ENCODE results near the gene ITIH3. TPM values are rescaled to one million over a fixed set of nuclear protein-coding genes. Genes with fewer than 3 reads are reported as not detected.

The ITIH3 gene
- total RNA-seq, 5 donors from 2014 or later (not counting 1 experiment from before 2014, with no cell fraction given) = 0.23 to 0.88 (median 0.76) TPM; not detected in 2

GRCh38 chr3:52810923-52811322 is 16.3 kb downstream of the ITIH3 start:
- no peaks in the 10 kb centered on the region for H3K9me3 ChIP-seq
- H3K4me3 Mint-ChIP-seq = no peak overlapping the region
- CTCF ChIA-PET = interaction anchor here in 1 of 2 donors (0.6 kb wide), 1 partner anchor 1006 kb away, joined by 3 read pairs; no protein-coding TSS in a partner anchor
- H3K4me1 Mint-ChIP-seq = peaks cover 4 to 12% (median 8%) of the 10 kb centered on the region in 3 donors
- H3K27me3 ChIP-seq (replicated peaks in 1 of 2; ENCODE audit: control insufficient read depth in 2 of 2, extremely low read depth in 1 of 2, insufficient read depth in 2 of 2, low read length in 1 of 2) = peaks cover 0 to 3% of the 10 kb centered on the region in 2 experiments
- no peaks in the 10 kb centered on the region for H3K9me3 Mint-ChIP-seq
- H3K27ac ChIP-seq (ENCODE audit: low read length) = no peak overlapping the region
- POLR2A ChIA-PET = interaction anchor here in 1 of 2 donors (0.6 kb wide), 1 partner anchor 102 kb away, joined by 6 read pairs; no protein-coding TSS in a partner anchor
- DNase-seq (no peak), ATAC-seq (replicated peaks in 1 of 4) (no peak)
- no peak overlapping the region for H3K4me3 ChIP-seq (ENCODE audit: control insufficient read depth in 1 of 2, extremely low read depth in 1 of 2, low read length in 1 of 2)
- no peak overlapping the region for H3K27ac Mint-ChIP-seq
- H3K27me3 Mint-ChIP-seq = no peaks in the 10 kb centered on the region
- 86% methylated on average over 6 of the region's 11 CpGs for WGBS (ENCODE audit: insufficient coverage)
- no peaks in the 10 kb centered on the region for H3K36me3 Mint-ChIP-seq
- no peaks in the 10 kb centered on the region for H3K36me3 ChIP-seq (ENCODE audit: control insufficient read depth in 2 of 2, extremely low read depth in 1 of 2, insufficient read depth in 1 of 2, low read length in 1 of 2)
- H3K4me1 ChIP-seq (ENCODE audit: control insufficient read depth in 1 of 2, extremely low read depth in 1 of 2, insufficient read depth in 2 of 2, low read length in 2 of 2) = no peaks in the 10 kb centered on the region

GRCh38 chr3:52811452-52812011 is 16.9 kb downstream of the ITIH3 start:
- DNase-seq (no peak), ATAC-seq (replicated peaks in 1 of 4) (no peak)
- no peaks in the 10 kb centered on the region for H3K9me3 ChIP-seq
- ChIA-PET POLR2A (interaction anchor here in 1 of 2 donors (0.6 kb wide), 1 partner anchor 103 kb away, joined by 6 read pairs; no protein-coding TSS in a partner anchor), CTCF (interaction anchor here in 1 of 2 donors (0.8 kb wide), 1 partner anchor 13 kb away, joined by 4 read pairs; no protein-coding TSS in a partner anchor)
- H3K27me3 Mint-ChIP-seq = no peaks in the 10 kb centered on the region
- no peaks in the 10 kb centered on the region for H3K36me3 Mint-ChIP-seq
- no peak overlapping the region for H3K27ac ChIP-seq (ENCODE audit: low read length)
- no peaks in the 10 kb centered on the region for H3K4me1 ChIP-seq (ENCODE audit: control insufficient read depth in 1 of 2, extremely low read depth in 1 of 2, insufficient read depth in 2 of 2, low read length in 2 of 2)
- H3K36me3 ChIP-seq (ENCODE audit: control insufficient read depth in 2 of 2, extremely low read depth in 1 of 2, insufficient read depth in 1 of 2, low read length in 1 of 2) = no peaks in the 10 kb centered on the region
- no peak overlapping the region for H3K27ac Mint-ChIP-seq
- peaks cover 0 to 3% of the 10 kb centered on the region in 2 experiments for H3K27me3 ChIP-seq (replicated peaks in 1 of 2; ENCODE audit: control insufficient read depth in 2 of 2, extremely low read depth in 1 of 2, insufficient read depth in 2 of 2, low read length in 1 of 2)
- peaks cover 4 to 12% (median 8%) of the 10 kb centered on the region in 3 donors for H3K4me1 Mint-ChIP-seq
- H3K4me3 ChIP-seq (ENCODE audit: control insufficient read depth in 1 of 2, extremely low read depth in 1 of 2, low read length in 1 of 2) = no peak overlapping the region
- H3K4me3 Mint-ChIP-seq = no peak overlapping the region
- WGBS (ENCODE audit: insufficient coverage) = 79% methylated on average over 7 of the region's 7 CpGs
- no peaks in the 10 kb centered on the region for H3K9me3 Mint-ChIP-seq

GRCh38 chr3:52813810-52814209 is 19.2 kb downstream of the ITIH3 start:
- Mint-ChIP-seq H3K4me1 (peaks cover 4 to 12% (median 8%) of the 10 kb centered on the region in 3 donors), H3K9me3 (no peaks in the 10 kb centered on the region), H3K27ac (no peak overlapping the region), H3K4me3 (no peak overlapping the region), H3K27me3 (no peaks in the 10 kb centered on the region), H3K36me3 (no peaks in the 10 kb centered on the region)
- no peak overlapping the region for H3K4me3 ChIP-seq (ENCODE audit: control insufficient read depth in 1 of 2, extremely low read depth in 1 of 2, low read length in 1 of 2)
- H3K4me1 ChIP-seq (ENCODE audit: control insufficient read depth in 1 of 2, extremely low read depth in 1 of 2, insufficient read depth in 2 of 2, low read length in 2 of 2) = no peaks in the 10 kb centered on the region
- H3K27me3 ChIP-seq (replicated peaks in 1 of 2; ENCODE audit: control insufficient read depth in 2 of 2, extremely low read depth in 1 of 2, insufficient read depth in 2 of 2, low read length in 1 of 2) = no peaks in the 10 kb centered on the region
- no peaks in the 10 kb centered on the region for H3K36me3 ChIP-seq (ENCODE audit: control insufficient read depth in 2 of 2, extremely low read depth in 1 of 2, insufficient read depth in 1 of 2, low read length in 1 of 2)
- H3K9me3 ChIP-seq = no peaks in the 10 kb centered on the region
- WGBS (ENCODE audit: insufficient coverage) = 100% methylated on average over 7 of the region's 8 CpGs
- ChIA-PET POLR2A (no interaction called here), CTCF (no interaction called here)
- no peak overlapping the region for H3K27ac ChIP-seq (ENCODE audit: low read length)
- ATAC-seq (replicated peaks in 1 of 4) (no peak), DNase-seq (no peak)

DNA sequence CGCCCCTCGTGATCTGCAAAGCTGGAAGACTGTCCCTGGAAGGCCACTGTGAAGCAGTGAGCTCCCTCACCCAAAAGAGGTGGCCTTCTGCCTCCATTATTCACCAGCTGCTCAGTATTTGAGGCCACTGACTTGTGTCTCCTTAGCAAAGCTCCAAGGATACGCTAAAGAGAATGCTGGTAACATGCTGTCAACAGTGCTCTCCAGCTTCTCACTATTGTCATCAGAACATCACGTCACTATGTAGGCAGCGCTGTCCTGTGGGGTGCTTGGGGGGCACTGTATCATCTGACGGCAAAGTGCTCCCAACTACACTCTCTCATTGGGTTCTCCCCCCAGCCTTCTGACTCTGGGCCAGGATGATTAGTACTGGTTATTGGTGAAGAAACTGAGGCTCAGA is 21.6 kb downstream of the ITIH3 start:
- Histone ChIP-seq H3K36me3 (ENCODE audit: control insufficient read depth in 2 of 2, extremely low read depth in 1 of 2, insufficient read depth in 1 of 2, low read length in 1 of 2) (no peaks in the 10 kb centered on the region), H3K9me3 (no peaks in the 10 kb centered on the region), H3K27me3 (replicated peaks in 1 of 2; ENCODE audit: control insufficient read depth in 2 of 2, extremely low read depth in 1 of 2, insufficient read depth in 2 of 2, low read length in 1 of 2) (no peaks in the 10 kb centered on the region), H3K4me3 (ENCODE audit: control insufficient read depth in 1 of 2, extremely low read depth in 1 of 2, low read length in 1 of 2) (no peak overlapping the region), H3K4me1 (ENCODE audit: control insufficient read depth in 1 of 2, extremely low read depth in 1 of 2, insufficient read depth in 2 of 2, low read length in 2 of 2) (no peaks in the 10 kb centered on the region), H3K27ac (ENCODE audit: low read length) (no peak overlapping the region)
- H3K27ac Mint-ChIP-seq = no peak overlapping the region
- POLR2A ChIA-PET = no interaction called here
- 54% methylated on average over 2 of the region's 6 CpGs for WGBS (ENCODE audit: insufficient coverage)
- DNase-seq (no peak), ATAC-seq (replicated peaks in 1 of 4) (no peak)
- CTCF ChIA-PET = no interaction called here
- no peaks in the 10 kb centered on the region for H3K27me3 Mint-ChIP-seq
- H3K9me3 Mint-ChIP-seq = no peaks in the 10 kb centered on the region
- H3K4me1 Mint-ChIP-seq = no peaks in the 10 kb centered on the region
- no peak overlapping the region for H3K4me3 Mint-ChIP-seq
- no peaks in the 10 kb centered on the region for H3K36me3 Mint-ChIP-seq

- POLR2A ChIA-PET = no interaction called here
Measured at GRCh38 chr3:52816654-52817053, 22.1 kb downstream of the ITIH3 start.

GRCh38 chr3:52817221-52817620 is 22.6 kb downstream of the ITIH3 start:
- Histone ChIP-seq H3K27ac (ENCODE audit: low read length) (no peak overlapping the region), H3K27me3 (replicated peaks in 1 of 2; ENCODE audit: control insufficient read depth in 2 of 2, extremely low read depth in 1 of 2, insufficient read depth in 2 of 2, low read length in 1 of 2) (no peaks in the 10 kb centered on the region), H3K36me3 (ENCODE audit: control insufficient read depth in 2 of 2, extremely low read depth in 1 of 2, insufficient read depth in 1 of 2, low read length in 1 of 2) (no peaks in the 10 kb centered on the region), H3K9me3 (no peaks in the 10 kb centered on the region), H3K4me1 (ENCODE audit: control insufficient read depth in 1 of 2, extremely low read depth in 1 of 2, insufficient read depth in 2 of 2, low read length in 2 of 2) (no peaks in the 10 kb centered on the region), H3K4me3 (ENCODE audit: control insufficient read depth in 1 of 2, extremely low read depth in 1 of 2, low read length in 1 of 2) (no peak overlapping the region)
- 98% methylated on average over 7 of the region's 10 CpGs for WGBS (ENCODE audit: insufficient coverage)
- no peaks in the 10 kb centered on the region for H3K4me1 Mint-ChIP-seq
- ATAC-seq (replicated peaks in 1 of 4) (no peak), DNase-seq (no peak)
- ChIA-PET CTCF (no interaction called here), POLR2A (no interaction called here)
- no peak overlapping the region for H3K27ac Mint-ChIP-seq
- H3K36me3 Mint-ChIP-seq = no peaks in the 10 kb centered on the region
- no peaks in the 10 kb centered on the region for H3K9me3 Mint-ChIP-seq
- no peaks in the 10 kb centered on the region for H3K27me3 Mint-ChIP-seq
- H3K4me3 Mint-ChIP-seq = no peak overlapping the region

More at GRCh38 chr3:52816654-52817053, 22.1 kb downstream of the ITIH3 start:
- H3K4me3 Mint-ChIP-seq = no peak overlapping the region
- Histone ChIP-seq H3K27ac (ENCODE audit: low read length) (no peak overlapping the region), H3K27me3 (replicated peaks in 1 of 2; ENCODE audit: control insufficient read depth in 2 of 2, extremely low read depth in 1 of 2, insufficient read depth in 2 of 2, low read length in 1 of 2) (no peaks in the 10 kb centered on the region), H3K4me1 (ENCODE audit: control insufficient read depth in 1 of 2, extremely low read depth in 1 of 2, insufficient read depth in 2 of 2, low read length in 2 of 2) (no peaks in the 10 kb centered on the region), H3K36me3 (ENCODE audit: control insufficient read depth in 2 of 2, extremely low read depth in 1 of 2, insufficient read depth in 1 of 2, low read length in 1 of 2) (no peaks in the 10 kb centered on the region), H3K4me3 (ENCODE audit: control insufficient read depth in 1 of 2, extremely low read depth in 1 of 2, low read length in 1 of 2) (no peak overlapping the region), H3K9me3 (no peaks in the 10 kb centered on the region)
- H3K27me3 Mint-ChIP-seq = no peaks in the 10 kb centered on the region
- WGBS (ENCODE audit: insufficient coverage) = 87% methylated on average over 10 of the region's 10 CpGs
- ATAC-seq (replicated peaks in 1 of 4) (no peak), DNase-seq (no peak)
- no peaks in the 10 kb centered on the region for H3K9me3 Mint-ChIP-seq
- H3K27ac Mint-ChIP-seq = no peak overlapping the region
- CTCF ChIA-PET = no interaction called here
- H3K36me3 Mint-ChIP-seq = no peaks in the 10 kb centered on the region
- no peaks in the 10 kb centered on the region for H3K4me1 Mint-ChIP-seq

Data from T-cell (primary cell).